HCT116 (cell line): ENCODE measurements around the gene NOX1. TPM values are rescaled to one million over a fixed set of nuclear protein-coding genes. Genes with fewer than 3 reads are reported as not detected.

Experiments
- ATAC-seq: fragments of 200-7000 bp; cut with Tn5 transposase; 2 replicates; pipeline ENCODE4 v1.9.1; 2020; ENCODE audit warnings: mild to moderate bottlenecking, moderate library complexity
- BruUV-seq: library from RNA; stranded (reverse); fragments of 400-500 nt; replicated peaks from 2 replicates; lab custom pipeline; 2021; lab: Mats Ljungman, UMichigan
- CTCF ChIA-PET: fragments of 300-600 bp; sonication (Branson Sonifier 250); formaldehyde crosslinking; loops from one replicate; lab custom pipeline; 2021; ENCODE audit warnings: antibody characterized with exemption; lab: Charles Lee
- POLR2A ChIA-PET: fragments of 300-600, 350-600 bp; sonication (Branson Sonifier 250); formaldehyde crosslinking; loops from one replicate; lab custom pipeline; 2021; ENCODE audit warnings: antibody characterized with exemption; lab: Charles Lee
- RAD21 ChIA-PET, 2 experiments: fragments of 300-600 bp; sonication (Branson Sonifier 250); formaldehyde crosslinking; loops; one replicate each; lab custom pipeline; 2023; ENCODE audit warnings: low total read pairs in 2 of 2; ENCODE audit not compliant: uncharacterized antibody in 2 of 2, unreplicated experiment in 2 of 2, low non-redundant PET in 1 of 2; lab: Charles Lee
- DNase-seq: peaks from one replicate; pipeline ENCODE4 v3.0.0-alpha.2; 2010; ENCODE audit warnings: low read depth, low spot score
- H2AFZ ChIP-seq: fragments of 200-600 bp; shearing (Covaris generic), sonication (generic); 2 replicates; pipeline ENCODE4 v1.6.1; 2017; ENCODE audit warnings: low read depth, mixed run types, mixed read lengths, antibody characterized with exemption, low read length; ENCODE audit not compliant: poor library complexity, severe bottlenecking
- H3K27ac ChIP-seq: 2 replicates; pipeline ENCODE4 v1.5.1; 2012; ENCODE audit warnings: low read depth, low read length
- H3K27me3 ChIP-seq: fragments of 200-600 bp; sonication (generic); 2 replicates; pipeline ENCODE4 v1.6.1; 2016; ENCODE audit warnings: mixed run types, low read length, mixed read lengths; ENCODE audit not compliant: insufficient read depth
- H3K36me3 ChIP-seq, 2 experiments: fragments of 200-500 bp in 1 of 2; fragments of 200-600 bp in 1 of 2; sonication (Bioruptor generic) in 1 of 2; sonication (generic) in 1 of 2; 2 replicates each; pipeline versions ENCODE4 v1.5.1 to v1.6.1; 2014 to 2016; ENCODE audit warnings: low read length in 2 of 2, inconsistent platforms in 1 of 2, mixed read lengths in 1 of 2, mixed run types in 1 of 2; ENCODE audit not compliant: insufficient read depth in 2 of 2, control insufficient read depth in 1 of 2
- H3K4me1 ChIP-seq, 2 experiments: fragments of 200-600 bp in 1 of 2; sonication (generic) in 1 of 2; 2 replicates each; pipeline versions ENCODE4 v1.5.1 to v1.6.1; 2012 to 2017; ENCODE audit warnings: low read length in 2 of 2, inconsistent platforms in 1 of 2, mild to moderate bottlenecking in 1 of 2, mixed read lengths in 1 of 2, mixed run types in 1 of 2, moderate library complexity in 1 of 2; ENCODE audit not compliant: insufficient read depth in 2 of 2, control insufficient read depth in 1 of 2
- H3K4me2 ChIP-seq: fragments of 200-600 bp; sonication (generic); 2 replicates; pipeline ENCODE4 v1.6.1; 2017; ENCODE audit warnings: mixed run types, low read length, mixed read lengths
- H3K4me3 ChIP-seq, 2 experiments: fragments of 200-600 bp in 1 of 2; sonication (generic) in 1 of 2; replicated peaks in 1 of 2; 2 replicates each; pipeline ENCODE4 v1.5.1; 2011 to 2016; ENCODE audit warnings: low read length in 2 of 2, control low read depth in 1 of 2, low read depth in 1 of 2, mild to moderate bottlenecking in 1 of 2, mixed read lengths in 1 of 2, mixed run types in 1 of 2
- H3K79me2 ChIP-seq: fragments of 200-600 bp; sonication (generic); 2 replicates; pipeline ENCODE4 v1.6.1; 2017; ENCODE audit warnings: mild to moderate bottlenecking, mixed run types, low read length, moderate library complexity, mixed read lengths; ENCODE audit not compliant: insufficient read depth
- H3K9ac ChIP-seq: fragments of 200-600 bp; sonication (generic); 2 replicates; pipeline ENCODE4 v1.6.1; 2016; ENCODE audit warnings: low read length, mixed read lengths
- H3K9me2 ChIP-seq: fragments of 200-600 bp; sonication (generic), shearing (Covaris generic); 2 replicates; pipeline ENCODE4 v1.6.1; 2017; ENCODE audit warnings: mixed run types, mild to moderate bottlenecking, moderate library complexity; ENCODE audit not compliant: insufficient read depth
- H3K9me3 ChIP-seq, 2 experiments: fragments of 200-500 bp in 1 of 2; fragments of 200-600 bp in 1 of 2; sonication (Bioruptor generic) in 1 of 2; sonication (generic) in 1 of 2; 2 replicates each; pipeline ENCODE4 v1.6.1; 2014 to 2017; ENCODE audit warnings: low read length in 2 of 2, mixed read lengths in 2 of 2, inconsistent platforms in 1 of 2, low read depth in 1 of 2, mild to moderate bottlenecking in 1 of 2, mixed run types in 1 of 2, moderate library complexity in 1 of 2; ENCODE audit not compliant: control insufficient read depth in 1 of 2, insufficient read depth in 1 of 2
- H4K20me1 ChIP-seq: fragments of 200-600 bp; sonication (generic), shearing (Covaris generic); 2 replicates; pipeline ENCODE4 v1.6.1; 2017; ENCODE audit warnings: mixed run types, mild to moderate bottlenecking, moderate library complexity; ENCODE audit not compliant: insufficient read depth
- ELF1 ChIP-seq: IDR thresholded peaks from 2 replicates; pipeline ENCODE4 v1.6.1; 2012; ENCODE audit warnings: low read depth, borderline replicate concordance
- FOSL1 ChIP-seq: IDR thresholded peaks from 2 replicates; pipeline ENCODE4 v1.6.1; 2012; ENCODE audit warnings: low read depth
- RAD21 ChIP-seq: IDR thresholded peaks from 2 replicates; pipeline ENCODE4 v1.6.1; 2012; ENCODE audit warnings: low read depth, mild to moderate bottlenecking
- REST ChIP-seq: IDR thresholded peaks from 2 replicates; pipeline ENCODE4 v1.6.1; 2012; ENCODE audit warnings: low read depth
- SIN3A ChIP-seq: IDR thresholded peaks from 2 replicates; pipeline ENCODE4 v1.6.1; 2012; ENCODE audit warnings: low read depth
- SP1 ChIP-seq: IDR thresholded peaks from 2 replicates; pipeline ENCODE4 v1.6.1; 2012; ENCODE audit warnings: low read depth
- TCF7L2 ChIP-seq: IDR thresholded peaks from 2 replicates; pipeline ENCODE4 v1.7.0; 2011; ENCODE audit warnings: borderline replicate concordance, inconsistent platforms; ENCODE audit not compliant: insufficient read depth, insufficient read length; ENCODE audit errors: extremely low read depth
- ZNF274 ChIP-seq: fragments of 200-500 bp; sonication (Bioruptor generic); IDR thresholded peaks from 2 replicates; pipeline ENCODE4 v1.6.1; 2014; ENCODE audit warnings: mild to moderate bottlenecking, low read depth, low read length, inconsistent platforms
- intact Hi-C: fragments of 100-400 bp; cut with micrococcal nuclease; formaldehyde crosslinking; loops from 2 replicates; pipeline ENCODE4 v1.10.0; 2022
- total RNA-seq: library from RNA; stranded (reverse); gene quantifications from one replicate; pipeline ENCODE4 v1.2.1, GENCODE V29; 2021; ENCODE audit not compliant: unreplicated experiment
- TF ChIP-seq, protein P1 (sequence below): IDR thresholded peaks from 2 replicates; pipeline ENCODE4 v1.6.1; 2012
- TF ChIP-seq, protein P2 (sequence below): IDR thresholded peaks from 2 replicates; pipeline ENCODE4 v1.6.1; 2012

Gene NOX1
- total RNA-seq, 1 experiment from 2014 or later: not detected

- Histone ChIP-seq H3K4me2 (no peak overlapping the region), H3K9me2 (no peaks in the 10 kb centered on the region), H3K4me1 (no peaks in the 10 kb centered on the region), H2AFZ (no peak overlapping the region), H3K27ac (no peak overlapping the region), H3K4me3 (no peak overlapping the region), H4K20me1 (no peaks in the 10 kb centered on the region), H3K36me3 (no peaks in the 10 kb centered on the region), H3K9me3 (no peaks in the 10 kb centered on the region), H3K27me3 (no peaks in the 10 kb centered on the region), H3K9ac (no peak overlapping the region), H3K79me2 (no peaks in the 10 kb centered on the region)
- DNase-seq (no peak), ATAC-seq (no peak)
- POLR2A ChIA-PET: no interaction called here
- BruUV-seq: no TSS peak
- RAD21 ChIA-PET: no interaction called here
- CTCF ChIA-PET: no interaction called here
- intact Hi-C loops: no loop called here
- no peak for TF ChIP-seq REST
- no peak for TF ChIP-seq SP1
- no peak for TF ChIP-seq RAD21
- TF ChIP-seq FOSL1: no peak
- TF ChIP-seq, protein P1, sequence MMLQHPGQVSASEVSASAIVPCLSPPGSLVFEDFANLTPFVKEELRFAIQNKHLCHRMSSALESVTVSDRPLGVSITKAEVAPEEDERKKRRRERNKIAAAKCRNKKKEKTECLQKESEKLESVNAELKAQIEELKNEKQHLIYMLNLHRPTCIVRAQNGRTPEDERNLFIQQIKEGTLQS: no peak
- TF ChIP-seq ELF1: no peak
- TF ChIP-seq TCF7L2: no peak
- TF ChIP-seq SIN3A: no peak
- no peak for TF ChIP-seq ZNF274
- TF ChIP-seq, protein P2, sequence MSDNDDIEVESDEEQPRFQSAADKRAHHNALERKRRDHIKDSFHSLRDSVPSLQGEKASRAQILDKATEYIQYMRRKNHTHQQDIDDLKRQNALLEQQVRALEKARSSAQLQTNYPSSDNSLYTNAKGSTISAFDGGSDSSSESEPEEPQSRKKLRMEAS: no peak
These were observed 23.8 kb downstream of the NOX1 start for GRCh38 chrX:100850317-100850716.
